Measurements from ENCODE around the gene JAKMIP3.
"Not testable (repeated sequence)": the region's sequence is repeated elsewhere in the genome, so short reads cannot be mapped to it uniquely, and the experiment has no call there.

JAKMIP3 gene

DNA sequence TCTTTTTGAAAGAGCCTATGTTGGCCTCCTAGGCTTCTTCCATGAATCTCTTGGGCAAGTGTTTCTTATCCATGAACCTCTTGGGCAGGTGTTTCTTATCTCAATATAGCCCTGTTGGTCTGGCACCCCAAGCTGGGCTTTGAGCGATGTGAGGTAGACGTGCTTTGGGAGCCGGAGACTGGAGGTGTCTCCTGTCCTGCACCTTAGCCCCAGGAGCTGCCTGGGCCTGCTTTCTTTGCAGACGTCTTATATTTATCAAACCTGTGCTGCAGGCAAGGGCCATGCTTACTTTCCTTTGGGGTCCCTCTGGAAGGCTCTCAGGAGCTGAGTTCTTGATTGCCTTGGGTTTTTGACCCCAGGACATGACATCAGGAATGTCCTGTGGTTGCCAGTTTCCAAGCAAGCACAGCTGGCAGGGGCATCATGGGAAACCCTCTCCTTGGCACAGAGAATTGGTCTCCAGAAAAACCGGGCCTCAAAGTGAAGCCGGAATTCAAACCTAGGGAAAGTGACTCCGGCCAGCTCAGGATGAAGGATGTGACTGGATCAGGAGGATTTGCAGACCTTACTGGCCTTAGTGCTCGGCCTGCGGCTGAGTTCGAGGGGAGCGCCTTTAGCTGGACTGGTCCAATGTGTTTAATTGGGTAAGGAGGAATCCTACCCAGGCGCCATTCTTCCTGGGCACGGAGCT, 2.8 kb downstream of the JAKMIP3 start:
- H3K4me1 ChIP-seq (ENCODE audit: control insufficient read depth, insufficient read depth, low read length) = peaks cover 4% of the 10 kb centered on the region
- no peak for DNase-seq (ENCODE audit: low read depth)
- peaks cover 12% of the 10 kb centered on the region for H3K9me3 ChIP-seq (ENCODE audit: control insufficient read depth, low read length)
- H3K9ac ChIP-seq (ENCODE audit: low read length) = no peak overlapping the region
- peaks cover 5% of the 10 kb centered on the region for H3K27me3 ChIP-seq (replicated peaks; ENCODE audit: control insufficient read depth, insufficient read depth, low read length)
- no peaks in the 10 kb centered on the region for H3K36me3 ChIP-seq (ENCODE audit: control insufficient read depth, insufficient read depth, low read length, severe bottlenecking)
- no peak overlapping the region for H3K4me3 ChIP-seq (ENCODE audit: low read length)

DNA sequence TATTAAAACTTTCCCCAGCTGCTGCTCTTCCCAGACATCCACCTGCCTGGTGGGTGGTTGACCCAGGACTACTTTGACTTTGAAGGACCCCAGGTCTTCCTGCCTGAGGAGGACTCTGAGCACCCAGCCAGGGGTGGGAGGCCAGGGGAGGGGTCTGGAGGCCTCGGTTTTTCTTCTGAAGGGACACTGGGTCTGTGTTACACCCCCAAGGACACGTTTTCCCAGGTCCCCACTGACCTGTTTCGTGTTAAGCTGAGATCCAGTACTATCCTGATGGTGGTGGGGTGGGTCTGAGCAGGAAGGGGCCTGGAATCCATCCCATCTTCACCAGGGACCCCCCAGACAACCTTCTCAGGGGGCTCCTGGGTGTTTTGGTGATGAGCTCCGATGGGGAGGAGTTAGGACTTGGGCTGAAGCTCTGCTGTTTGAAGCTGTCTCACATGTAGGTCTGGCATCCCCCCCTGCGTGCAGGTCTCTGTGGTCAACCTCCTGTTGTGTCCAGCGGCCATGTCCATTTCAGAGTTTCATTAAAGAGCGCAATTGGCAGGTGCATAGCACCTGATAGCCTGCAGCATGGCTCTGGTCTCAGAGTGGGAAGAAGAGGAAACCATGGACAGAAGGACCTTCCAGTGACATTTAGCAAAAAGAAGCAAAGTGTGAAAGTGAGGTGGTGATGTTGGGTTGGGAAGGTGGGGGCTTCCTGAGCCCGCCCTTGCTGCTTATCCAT, 3.5 kb downstream of the JAKMIP3 start:
- no peak overlapping the region for H3K9ac ChIP-seq (ENCODE audit: low read length)
- peaks cover 4% of the 10 kb centered on the region for H3K4me1 ChIP-seq (ENCODE audit: control insufficient read depth, insufficient read depth, low read length)
- no peak overlapping the region for H3K4me3 ChIP-seq (ENCODE audit: low read length)
- H3K9me3 ChIP-seq (ENCODE audit: control insufficient read depth, low read length) = peaks cover 12% of the 10 kb centered on the region
- no peak for DNase-seq (ENCODE audit: low read depth)
- peaks cover 5% of the 10 kb centered on the region for H3K27me3 ChIP-seq (replicated peaks; ENCODE audit: control insufficient read depth, insufficient read depth, low read length)
- H3K36me3 ChIP-seq (ENCODE audit: control insufficient read depth, insufficient read depth, low read length, severe bottlenecking) = no peaks in the 10 kb centered on the region

DNA sequence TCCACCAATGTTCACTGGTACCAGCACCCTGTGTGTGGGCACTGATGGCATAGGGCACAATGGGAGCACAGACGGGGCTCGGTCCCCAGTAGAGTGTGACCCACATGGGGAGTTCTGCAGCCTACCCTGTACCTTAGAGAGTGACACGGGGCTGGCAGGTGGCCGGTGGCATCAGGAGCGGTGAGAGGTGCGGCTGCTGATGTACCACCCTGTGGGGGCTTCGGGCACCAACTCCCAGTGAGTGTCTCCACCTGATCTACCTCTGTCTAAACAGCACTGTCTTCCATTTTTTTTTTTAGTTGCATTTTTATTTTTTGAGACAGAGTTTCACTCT, 4.1 kb downstream of the JAKMIP3 start:
- no peak for DNase-seq (ENCODE audit: low read depth)
- H3K9me3 ChIP-seq (ENCODE audit: control insufficient read depth, low read length) = peaks cover 17% of the 10 kb centered on the region
- no peak overlapping the region for H3K4me3 ChIP-seq (ENCODE audit: low read length)
- H3K9ac ChIP-seq (ENCODE audit: low read length) = no peak overlapping the region
- H3K36me3 ChIP-seq (ENCODE audit: control insufficient read depth, insufficient read depth, low read length, severe bottlenecking) = no peaks in the 10 kb centered on the region
- H3K4me1 ChIP-seq (ENCODE audit: control insufficient read depth, insufficient read depth, low read length) = peaks cover 4% of the 10 kb centered on the region
- H3K27me3 ChIP-seq (replicated peaks; ENCODE audit: control insufficient read depth, insufficient read depth, low read length) = peaks cover 5% of the 10 kb centered on the region

DNA sequence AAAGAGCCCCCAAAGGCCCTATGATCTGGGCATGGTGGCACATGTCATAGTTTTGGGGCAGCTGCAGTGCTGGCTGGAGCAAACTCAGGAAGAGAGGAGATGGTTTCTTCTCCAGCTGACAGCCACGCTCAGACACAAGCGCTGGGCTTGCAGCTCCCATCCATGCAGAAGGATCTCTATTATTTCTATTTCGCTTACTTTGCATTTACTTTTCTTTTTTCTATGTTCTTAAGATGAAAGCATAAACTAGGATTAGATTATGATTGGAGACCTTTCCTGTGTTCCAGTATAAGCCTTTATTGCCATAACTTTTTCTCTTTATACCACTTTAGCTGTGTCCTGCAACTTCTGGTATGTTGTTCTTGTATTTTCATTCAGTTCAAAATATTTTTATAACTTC, 5.0 kb downstream of the JAKMIP3 start:
- Histone ChIP-seq H3K36me3 (ENCODE audit: control insufficient read depth, insufficient read depth, low read length, severe bottlenecking) (no peaks in the 10 kb centered on the region), H3K9me3 (ENCODE audit: control insufficient read depth, low read length) (peaks cover 21% of the 10 kb centered on the region), H3K4me1 (ENCODE audit: control insufficient read depth, insufficient read depth, low read length) (no peaks in the 10 kb centered on the region), H3K4me3 (ENCODE audit: low read length) (no peak overlapping the region), H3K9ac (ENCODE audit: low read length) (no peak overlapping the region), H3K27me3 (replicated peaks; ENCODE audit: control insufficient read depth, insufficient read depth, low read length) (peaks cover 5% of the 10 kb centered on the region)
- DNase-seq (ENCODE audit: low read depth) = no peak

DNA sequence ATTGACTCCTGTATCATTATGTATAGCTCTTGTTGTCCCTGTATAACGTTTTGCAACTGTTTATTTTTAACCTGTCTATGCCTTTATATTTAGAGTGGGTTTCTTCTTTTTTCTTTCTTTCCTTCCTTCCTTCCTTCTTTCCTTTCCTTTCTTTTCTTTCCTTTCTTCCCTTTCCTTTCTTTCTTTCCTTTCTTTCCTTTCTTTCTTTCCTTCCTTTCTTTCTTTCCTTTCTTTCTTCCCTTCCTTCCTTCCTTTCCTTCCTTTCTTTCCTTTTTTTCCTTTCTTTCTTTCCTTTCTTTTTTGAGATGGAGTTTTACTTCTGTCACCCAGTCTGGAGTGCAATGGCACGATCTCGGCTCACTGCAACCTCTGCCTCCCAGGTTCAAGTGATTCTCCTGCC, 5.9 kb downstream of the JAKMIP3 start:
- Histone ChIP-seq H3K27me3 (replicated peaks; ENCODE audit: control insufficient read depth, insufficient read depth, low read length) (peaks cover 5% of the 10 kb centered on the region), H3K36me3 (ENCODE audit: control insufficient read depth, insufficient read depth, low read length, severe bottlenecking) (no peaks in the 10 kb centered on the region), H3K9me3 (ENCODE audit: control insufficient read depth, low read length) (peaks cover 21% of the 10 kb centered on the region), H3K4me1 (ENCODE audit: control insufficient read depth, insufficient read depth, low read length) (no peaks in the 10 kb centered on the region), H3K9ac (ENCODE audit: low read length) (no peak overlapping the region), H3K4me3 (ENCODE audit: low read length) (no peak overlapping the region)
- DNase-seq (ENCODE audit: low read depth) = no peak

DNA sequence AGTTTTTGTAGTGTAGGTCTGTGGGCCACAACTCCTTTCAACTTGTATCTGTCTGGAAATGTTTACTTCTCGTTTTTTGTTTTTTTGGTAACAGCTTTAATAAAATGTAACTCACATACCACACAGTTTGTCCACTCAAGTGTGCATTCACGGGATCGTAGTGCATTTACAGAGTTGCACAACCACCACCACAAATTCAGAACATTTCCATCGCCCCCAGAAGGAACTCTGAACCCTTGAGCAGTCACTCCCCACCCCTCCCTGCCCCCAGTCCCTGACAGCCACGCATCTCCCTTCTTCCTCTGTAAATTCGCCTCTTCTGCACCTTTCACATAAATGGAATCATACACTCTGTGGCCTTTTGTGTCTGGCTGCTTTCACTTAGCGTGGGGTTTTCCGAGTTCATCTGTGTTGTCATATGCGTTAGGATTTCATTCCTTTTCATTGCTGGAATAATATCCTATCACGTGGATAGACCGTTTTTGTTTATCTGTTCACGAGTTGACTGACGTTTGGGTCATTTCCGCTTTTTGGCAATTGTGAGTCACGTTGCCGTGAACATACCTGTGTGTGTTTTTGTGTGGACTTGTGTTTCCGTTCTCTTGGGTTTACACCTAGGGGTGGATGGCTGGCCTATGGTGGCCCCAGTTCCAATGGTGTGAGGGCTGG, 10.3 kb downstream of the JAKMIP3 start:
- Histone ChIP-seq H3K9me3 (ENCODE audit: control insufficient read depth, low read length) (peaks cover 21% of the 10 kb centered on the region), H3K36me3 (ENCODE audit: control insufficient read depth, insufficient read depth, low read length, severe bottlenecking) (no peaks in the 10 kb centered on the region), H3K27me3 (replicated peaks; ENCODE audit: control insufficient read depth, insufficient read depth, low read length) (peaks cover 8% of the 10 kb centered on the region), H3K4me1 (ENCODE audit: control insufficient read depth, insufficient read depth, low read length) (no peaks in the 10 kb centered on the region), H3K4me3 (ENCODE audit: low read length) (no peak overlapping the region), H3K9ac (ENCODE audit: low read length) (no peak overlapping the region)
- no peak for DNase-seq (ENCODE audit: low read depth)

DNA sequence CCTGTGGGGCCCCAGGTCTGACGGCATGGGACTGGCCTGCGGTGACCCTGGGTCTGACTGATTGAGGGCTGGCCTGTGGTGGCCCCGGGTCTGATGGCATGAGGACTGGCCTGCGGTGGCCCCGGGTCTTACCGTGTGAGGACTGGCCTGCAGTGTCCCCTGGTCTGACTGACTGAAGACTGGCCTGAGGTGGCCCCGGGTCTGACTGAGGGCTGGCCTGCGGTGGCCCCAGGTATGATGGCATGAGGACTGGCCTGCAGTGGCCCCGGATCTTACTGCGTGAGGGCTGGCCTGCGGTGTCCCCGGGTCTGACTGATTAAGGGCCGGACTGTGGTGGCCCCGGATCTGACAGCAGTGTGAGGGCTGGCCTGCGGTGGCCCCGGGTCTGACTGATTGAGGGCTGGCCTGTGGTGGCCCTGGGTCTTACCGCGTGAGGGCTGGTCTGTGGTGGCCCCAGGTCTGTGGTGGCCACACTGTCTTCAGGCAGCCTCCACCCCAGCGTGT, 10.9 kb downstream of the JAKMIP3 start:
- Histone ChIP-seq H3K4me3 (ENCODE audit: low read length) (no peak overlapping the region), H3K27me3 (replicated peaks; ENCODE audit: control insufficient read depth, insufficient read depth, low read length) (peaks cover 8% of the 10 kb centered on the region), H3K9me3 (ENCODE audit: control insufficient read depth, low read length) (peaks cover 21% of the 10 kb centered on the region), H3K36me3 (ENCODE audit: control insufficient read depth, insufficient read depth, low read length, severe bottlenecking) (no peaks in the 10 kb centered on the region), H3K4me1 (ENCODE audit: control insufficient read depth, insufficient read depth, low read length) (no peaks in the 10 kb centered on the region), H3K9ac (ENCODE audit: low read length) (no peak overlapping the region)
- DNase-seq (ENCODE audit: low read depth) = no peak

DNA sequence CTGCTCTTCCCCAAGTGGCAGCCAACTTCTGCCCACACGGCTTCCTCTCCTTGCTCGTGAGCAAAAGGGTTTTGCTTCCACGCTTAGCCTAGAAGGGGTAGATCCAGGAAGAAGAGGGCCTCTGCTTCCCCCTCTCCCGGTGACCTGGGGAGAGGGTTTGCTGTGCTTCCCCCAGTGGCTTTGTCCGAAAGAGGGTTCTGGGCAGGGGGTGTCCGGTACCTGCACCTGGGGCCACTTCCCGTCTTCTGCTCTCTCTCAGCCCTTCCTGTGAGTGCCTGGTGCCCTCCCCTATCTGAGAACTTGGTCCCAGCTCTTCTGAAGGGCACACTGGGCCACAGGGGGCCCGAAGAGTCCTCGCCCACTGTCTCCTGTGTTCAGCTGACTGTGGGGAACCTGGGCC, 11.3 kb downstream of the JAKMIP3 start:
- Histone ChIP-seq H3K4me3 (ENCODE audit: low read length) (no peak overlapping the region), H3K9me3 (ENCODE audit: control insufficient read depth, low read length) (peaks cover 16% of the 10 kb centered on the region)
- no peak for DNase-seq (ENCODE audit: low read depth)

DNA sequence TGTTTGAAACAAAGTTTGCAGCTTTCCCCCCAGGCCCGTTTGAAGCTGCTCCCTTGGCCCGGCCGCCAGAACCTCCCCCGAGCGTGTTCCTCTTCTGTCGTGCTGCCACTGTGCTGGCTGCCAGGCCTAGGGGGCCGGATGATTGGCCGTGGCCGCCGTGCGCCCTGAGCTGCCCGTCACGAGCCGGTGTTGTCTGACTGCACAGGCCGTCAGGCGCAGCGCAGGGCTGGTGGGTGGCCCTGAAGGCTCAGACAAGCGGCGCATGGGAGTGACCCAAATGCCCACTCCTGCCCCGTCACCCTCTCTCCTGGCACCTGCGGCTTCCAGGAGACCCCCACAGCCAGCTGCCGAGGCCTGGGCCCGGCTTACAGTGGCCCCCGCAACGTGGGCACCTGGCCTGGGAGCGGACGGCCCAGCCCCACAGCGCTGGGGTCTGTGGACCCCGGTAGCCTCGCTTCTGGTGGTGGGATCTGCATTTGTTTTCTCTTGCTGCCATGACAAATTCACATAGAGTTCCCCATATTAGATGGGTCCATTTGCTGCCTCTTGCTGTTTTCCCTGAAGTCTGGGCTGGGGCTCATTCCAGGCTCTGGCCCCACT, 13.1 kb downstream of the JAKMIP3 start:
- H3K9me3 ChIP-seq (ENCODE audit: control insufficient read depth, low read length) = peaks cover 9% of the 10 kb centered on the region
- H3K4me3 ChIP-seq (ENCODE audit: low read length) = no peak overlapping the region
- H3K27me3 ChIP-seq (replicated peaks; ENCODE audit: control insufficient read depth, insufficient read depth, low read length) = peaks cover 8% of the 10 kb centered on the region
- H3K36me3 ChIP-seq (ENCODE audit: control insufficient read depth, insufficient read depth, low read length, severe bottlenecking) = no peaks in the 10 kb centered on the region
- no peak overlapping the region for H3K9ac ChIP-seq (ENCODE audit: low read length)
- DNase-seq (ENCODE audit: low read depth) = no peak
- no peaks in the 10 kb centered on the region for H3K4me1 ChIP-seq (ENCODE audit: control insufficient read depth, insufficient read depth, low read length)

More for the DNA sequence above, 11.3 kb downstream of the JAKMIP3 start:
- no peaks in the 10 kb centered on the region for H3K4me1 ChIP-seq (ENCODE audit: control insufficient read depth, insufficient read depth, low read length)
- H3K27me3 ChIP-seq (replicated peaks; ENCODE audit: control insufficient read depth, insufficient read depth, low read length) = peaks cover 8% of the 10 kb centered on the region
- no peak overlapping the region for H3K9ac ChIP-seq (ENCODE audit: low read length)
- H3K36me3 ChIP-seq (ENCODE audit: control insufficient read depth, insufficient read depth, low read length, severe bottlenecking) = no peaks in the 10 kb centered on the region

DNA sequence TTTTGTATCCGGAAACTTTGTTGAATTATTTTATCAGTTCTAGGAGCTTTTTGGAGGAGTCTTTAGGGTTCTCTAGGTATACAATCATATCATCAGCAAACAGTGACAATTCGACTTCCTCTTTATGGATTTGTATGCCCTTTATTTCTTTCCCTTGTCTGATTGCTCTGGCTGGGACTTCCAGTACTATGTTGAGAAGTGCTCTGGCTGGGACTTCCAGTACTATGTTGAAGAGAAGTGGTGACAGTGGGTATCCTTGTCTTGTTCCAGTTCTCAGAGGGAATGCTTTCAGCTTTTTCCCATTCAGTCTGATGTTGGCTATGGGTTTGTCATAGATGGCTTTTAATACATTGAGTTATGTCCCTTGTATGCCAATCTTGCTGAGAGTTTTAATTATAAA, 18.6 kb downstream of the JAKMIP3 start:
- H3K4me1 ChIP-seq (ENCODE audit: control insufficient read depth, insufficient read depth, low read length); H3K27me3 ChIP-seq (replicated peaks; ENCODE audit: control insufficient read depth, insufficient read depth, low read length); H3K9ac ChIP-seq (ENCODE audit: low read length); H3K36me3 ChIP-seq (ENCODE audit: control insufficient read depth, insufficient read depth, low read length, severe bottlenecking); DNase-seq (ENCODE audit: low read depth); H3K4me3 ChIP-seq (ENCODE audit: low read length): not testable (repeated sequence)
- peaks cover 11% of the 10 kb centered on the region for H3K9me3 ChIP-seq (ENCODE audit: control insufficient read depth, low read length)

DNA sequence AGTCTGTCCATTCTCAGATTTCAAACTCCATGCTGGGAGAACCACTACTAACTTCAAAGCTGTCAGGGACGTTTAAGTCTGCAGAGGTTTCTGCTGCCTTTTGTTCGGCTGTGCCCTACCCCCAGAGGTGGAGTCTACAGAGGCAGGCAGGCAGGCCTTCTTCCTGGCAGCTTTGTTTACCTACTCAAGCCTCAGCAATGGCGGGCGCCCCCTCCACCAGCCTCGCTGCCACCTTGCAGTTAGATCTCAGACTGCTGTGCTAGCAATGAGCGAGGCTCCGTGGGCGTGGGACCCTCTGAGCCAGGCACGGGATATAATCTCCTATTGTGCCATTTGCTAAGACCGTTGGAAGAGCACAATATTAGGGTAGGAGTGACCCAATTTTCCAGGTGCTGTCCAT, 27.5 kb downstream of the JAKMIP3 start:
- not testable (repeated sequence) for H3K27me3 ChIP-seq (replicated peaks; ENCODE audit: control insufficient read depth, insufficient read depth, low read length); H3K4me3 ChIP-seq (ENCODE audit: low read length); DNase-seq (ENCODE audit: low read depth)

More for the DNA sequence above, 27.5 kb downstream of the JAKMIP3 start:
- H3K36me3 ChIP-seq (ENCODE audit: control insufficient read depth, insufficient read depth, low read length, severe bottlenecking); H3K4me1 ChIP-seq (ENCODE audit: control insufficient read depth, insufficient read depth, low read length); H3K9me3 ChIP-seq (ENCODE audit: control insufficient read depth, low read length); H3K9ac ChIP-seq (ENCODE audit: low read length): not testable (repeated sequence)
